ENCODE results near the gene CROCC.
"Not testable (repeated sequence)": the region's sequence is repeated elsewhere in the genome, so short reads cannot be mapped to it uniquely, and the experiment has no call there.

The CROCC gene

DNA sequence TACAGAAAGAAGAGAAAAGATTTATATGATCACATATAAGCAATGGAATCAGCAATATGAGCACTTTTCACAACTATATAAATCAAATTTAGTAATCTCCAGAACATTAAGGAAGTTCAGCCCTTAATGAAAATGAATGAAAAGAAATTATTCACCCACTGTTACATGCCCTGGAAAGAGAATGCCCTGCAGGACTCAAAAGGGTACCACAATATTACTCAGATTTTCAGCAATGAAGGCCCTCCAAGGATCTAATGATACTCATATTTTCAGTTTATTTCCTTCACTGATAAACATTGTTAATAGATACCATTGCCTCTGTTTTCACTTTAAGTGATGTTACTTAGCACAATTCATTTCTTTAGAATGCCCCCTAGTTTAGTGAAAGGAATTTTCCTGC, 23.4 kb upstream of the CROCC start:
- not testable (repeated sequence) for DNase-seq

DNA sequence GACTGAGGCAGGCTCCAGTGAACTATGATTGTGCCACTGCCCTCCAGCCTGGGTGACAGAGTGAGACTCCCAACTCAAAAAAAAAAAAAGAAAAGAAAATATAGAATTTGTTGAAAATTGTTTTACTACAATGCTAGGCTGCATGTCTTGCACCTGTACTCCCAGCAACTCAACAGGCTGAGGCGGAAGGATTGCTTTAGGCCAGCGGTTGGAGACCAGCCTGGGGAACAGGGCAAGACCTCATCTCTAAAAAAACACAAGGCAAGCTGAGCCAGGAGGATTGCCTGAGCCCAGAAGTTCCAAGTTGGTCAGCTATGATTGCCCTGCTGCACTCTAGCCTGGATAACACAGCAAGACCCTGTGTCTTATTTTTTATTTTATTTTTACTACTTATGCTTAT, 22.7 kb upstream of the CROCC start:
- not testable (repeated sequence) for DNase-seq

DNA sequence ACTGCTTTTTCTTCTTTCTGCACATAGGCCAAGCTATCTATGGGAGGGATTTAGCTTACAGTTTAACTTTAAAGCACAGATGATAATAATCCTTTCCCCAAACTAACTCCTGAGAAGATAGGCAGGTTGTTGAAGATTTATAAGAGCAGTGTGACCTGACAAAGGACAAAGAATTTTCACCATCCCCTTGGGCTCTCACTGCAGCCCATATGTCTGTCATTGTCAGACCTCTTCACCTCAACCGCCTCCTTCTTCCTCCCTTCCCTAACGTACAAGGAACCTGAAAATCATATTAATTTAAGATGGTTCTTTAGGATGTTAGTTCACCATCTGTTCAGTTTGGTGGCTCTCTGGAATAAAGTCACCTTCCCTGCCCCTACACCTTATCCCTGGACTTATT, 21.0 kb upstream of the CROCC start:
- peak; percentile 98 for DNase-seq

GRCh38 chr1:16901371-16901770, 20.4 kb upstream of the CROCC start:
- DNase-seq = not testable (repeated sequence)

DNA sequence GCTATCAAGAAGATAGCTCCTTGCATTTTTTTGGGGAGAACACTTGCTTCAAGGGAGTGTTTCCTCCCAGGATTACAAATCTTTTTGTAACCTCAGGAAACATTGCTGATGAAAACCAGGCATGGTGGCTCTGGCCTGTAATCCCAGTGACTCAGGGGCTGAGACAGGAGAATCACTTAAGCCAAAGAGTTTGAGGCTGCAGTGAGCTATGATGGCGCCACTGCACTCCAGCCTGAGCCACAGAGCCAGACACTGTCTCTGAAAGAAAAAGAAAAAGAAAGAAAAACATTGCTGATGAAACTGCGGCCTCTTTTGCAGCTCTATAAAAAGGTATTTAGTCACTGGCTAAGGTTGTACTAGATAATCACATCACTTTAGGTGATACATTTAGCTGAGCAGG, 18.7 kb upstream of the CROCC start:
- DNase-seq = peak; percentile 78

DNA sequence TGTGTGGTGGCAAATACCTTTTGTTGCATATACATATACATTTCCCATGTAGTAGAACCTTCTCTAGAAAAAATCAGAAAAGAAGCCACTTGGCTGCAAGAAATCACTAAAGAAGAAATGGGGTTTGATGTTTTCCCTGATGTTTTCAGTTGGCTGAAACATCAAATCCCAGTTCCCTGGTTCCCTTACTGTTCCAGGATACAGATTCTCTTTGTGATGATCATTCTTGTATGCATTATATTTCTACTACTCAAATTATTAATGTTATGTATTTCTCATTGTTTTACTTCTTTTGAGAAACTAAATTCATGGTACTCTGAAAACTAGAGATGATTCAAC, 18.3 kb upstream of the CROCC start:
- peak; percentile 65 for DNase-seq

GRCh38 chr1:16904560-16905109, 17.1 kb upstream of the CROCC start:
- peak; percentile 100 for DNase-seq

- DNase-seq = peak; percentile 99
Observed at GRCh38 chr1:16905110-16905867, 16.4 kb upstream of the CROCC start.

- peak; percentile 68 for DNase-seq
Observed at GRCh38 chr1:16905868-16906702, 15.6 kb upstream of the CROCC start.

- no peak for DNase-seq
Observed at GRCh38 chr1:16906873-16907272, 14.9 kb upstream of the CROCC start.

DNA sequence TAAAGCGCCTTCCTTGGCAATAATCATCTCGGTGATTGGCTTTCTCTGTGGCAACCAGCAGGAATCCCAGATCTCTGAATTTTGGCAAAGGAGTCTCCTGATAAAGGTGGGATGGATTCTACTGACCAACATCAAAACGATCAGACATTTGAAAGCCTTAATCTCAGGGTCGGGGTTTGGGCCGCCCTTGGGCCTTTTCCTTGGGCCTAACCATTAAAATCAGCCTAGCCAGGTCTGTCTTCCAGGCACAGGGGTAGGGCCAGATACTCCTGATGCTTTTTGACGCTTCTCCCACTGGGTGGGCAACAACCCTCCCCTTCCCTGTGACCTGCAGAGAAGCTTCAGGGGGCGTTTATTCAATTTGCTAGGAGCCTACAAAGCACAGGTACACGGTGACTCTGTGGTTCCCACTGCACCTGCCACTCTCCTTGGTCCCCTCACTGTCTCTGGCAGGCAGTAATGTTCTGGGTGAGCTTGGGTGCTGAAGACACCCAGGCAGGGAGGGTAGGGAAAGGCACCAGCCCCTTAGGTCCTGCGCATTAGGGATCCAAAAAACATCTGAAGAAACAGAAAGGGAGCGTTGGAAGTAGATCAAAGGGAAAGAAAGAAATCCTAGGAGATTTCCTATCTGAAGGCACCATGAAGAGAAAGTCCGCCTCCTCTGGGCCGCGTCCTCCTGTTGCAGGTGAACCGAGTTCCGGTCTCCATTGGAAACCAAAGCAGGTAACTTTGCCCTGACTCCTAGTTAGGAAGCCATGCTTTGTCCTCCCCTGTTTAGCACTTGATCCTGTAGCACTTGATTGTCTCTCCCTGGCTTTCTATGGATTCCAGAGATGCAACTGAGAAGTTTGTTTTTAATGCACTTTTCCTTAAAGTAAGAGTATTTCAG, 13.6 kb upstream of the CROCC start:
- DNase-seq = no peak

- DNase-seq = not testable (repeated sequence)
Observed at GRCh38 chr1:16911851-16912721, 9.6 kb upstream of the CROCC start.

- not testable (repeated sequence) for DNase-seq
Observed at GRCh38 chr1:16912742-16913141, 9.0 kb upstream of the CROCC start.

DNA sequence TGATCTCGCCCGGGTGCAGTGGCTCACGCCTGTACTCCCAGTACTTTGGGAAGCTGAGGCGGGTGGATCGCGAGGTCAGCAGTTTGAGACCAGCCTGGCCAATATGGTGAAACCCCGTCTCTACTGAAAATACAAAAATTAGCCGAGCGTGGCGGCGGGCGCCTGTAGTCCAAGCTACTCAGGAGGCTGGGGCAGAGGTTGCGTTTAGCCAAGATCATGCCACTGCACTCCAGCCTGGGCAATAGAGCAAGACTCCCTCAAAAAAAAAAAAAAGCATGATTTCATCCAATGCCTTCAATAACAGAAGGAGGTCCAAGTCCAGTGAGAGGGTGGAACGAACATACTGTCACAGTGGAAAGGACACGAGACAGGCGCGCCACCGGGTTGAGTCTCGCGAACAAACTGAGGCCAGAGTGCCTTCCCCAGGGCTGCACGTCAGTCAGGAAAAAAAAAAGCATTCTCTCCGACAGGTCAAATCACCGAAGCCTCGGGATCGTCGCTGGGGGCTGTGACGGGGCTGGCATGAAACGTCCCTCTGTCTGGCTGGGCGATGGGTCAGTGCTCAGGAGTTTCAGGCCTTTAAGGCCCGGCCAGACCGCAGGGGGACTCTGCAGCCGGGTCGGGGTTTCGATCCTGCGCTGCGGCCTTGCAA, 8.4 kb upstream of the CROCC start:
- DNase-seq = no peak

DNA sequence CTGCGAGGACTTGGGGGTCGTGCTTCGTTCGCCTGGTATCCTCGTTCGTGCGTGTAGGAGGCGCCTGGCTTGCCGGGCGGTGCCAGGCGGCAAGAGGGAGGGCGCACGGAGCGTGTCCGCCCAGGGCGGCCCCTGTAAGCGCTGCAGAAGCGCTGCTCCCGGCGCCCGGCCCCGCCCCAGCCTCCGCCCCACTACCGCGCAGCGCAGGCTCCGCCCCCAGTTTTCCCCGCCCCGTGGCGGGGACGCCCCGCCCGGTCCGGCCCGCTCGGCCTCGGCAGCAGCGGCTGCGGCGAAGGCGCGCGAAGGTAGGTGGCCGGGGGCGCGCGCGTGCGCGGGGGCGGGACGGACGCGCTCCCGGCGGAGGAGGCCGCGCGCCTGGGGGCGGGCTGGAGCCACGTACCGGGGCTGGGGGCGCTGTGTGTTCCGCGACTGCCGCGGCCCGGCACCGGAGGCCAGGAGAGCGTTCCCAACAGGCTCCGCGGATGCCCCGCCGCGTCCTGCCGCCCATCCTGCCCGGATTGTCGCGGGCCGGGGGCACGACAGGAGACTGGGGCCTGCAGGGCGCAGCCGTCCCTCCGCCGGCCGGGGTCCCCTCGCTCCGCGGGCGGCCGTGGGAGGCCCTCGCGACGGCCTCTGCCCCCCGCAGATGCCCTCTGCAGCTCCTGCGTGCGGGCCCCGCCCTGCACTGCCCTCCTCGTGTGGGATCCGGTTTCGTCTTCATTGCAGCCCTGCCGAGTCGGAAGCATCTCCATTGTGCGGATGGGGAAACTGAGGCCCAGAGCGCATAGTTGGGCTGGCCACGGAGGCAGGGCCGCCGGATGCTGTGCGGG, 7.7 kb upstream of the CROCC start:
- DNase-seq = peak; percentile 99

GRCh38 chr1:16914928-16915626, 6.7 kb upstream of the CROCC start:
- DNase-seq = peak; percentile 94

DNA sequence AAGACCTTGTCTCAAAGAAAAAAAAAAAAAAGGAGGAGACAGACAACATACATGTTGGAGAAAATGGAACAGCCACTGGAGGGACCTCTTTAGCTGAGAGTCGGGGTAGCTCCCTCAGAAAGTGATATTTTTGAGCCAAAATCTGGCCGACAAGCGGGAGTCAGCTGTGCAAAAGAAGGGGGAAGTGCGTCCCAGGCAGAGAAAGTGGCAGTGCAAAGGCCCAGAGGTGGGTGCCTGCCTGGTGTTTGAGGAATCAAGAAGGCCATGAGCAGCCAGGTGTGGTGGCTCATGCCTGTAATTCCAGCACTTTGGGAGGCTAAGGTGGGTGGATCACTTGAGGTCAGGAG, 6.1 kb upstream of the CROCC start:
- peak; percentile 63 for DNase-seq

GRCh38 chr1:16916036-16916880, 5.5 kb upstream of the CROCC start:
- DNase-seq = not testable (repeated sequence)

GRCh38 chr1:16918371-16918770, 3.4 kb upstream of the CROCC start:
- DNase-seq = no peak
